HG02763 (cell line): ENCODE measurements around the gene CLVS2.

Source experiments
- ATAC-seq: cut with Tn5 transposase; IDR thresholded peaks from one replicate; pipeline ENCODE4 v1.9.1; 2021; ENCODE audit warnings: mild to moderate bottlenecking, moderate library complexity; ENCODE audit not compliant: unreplicated experiment

Gene CLVS2

GRCh38 chr6:123022975-123023374 lies 26.9 kb downstream of the CLVS2 start:
- ATAC-seq = no peak

DNA sequence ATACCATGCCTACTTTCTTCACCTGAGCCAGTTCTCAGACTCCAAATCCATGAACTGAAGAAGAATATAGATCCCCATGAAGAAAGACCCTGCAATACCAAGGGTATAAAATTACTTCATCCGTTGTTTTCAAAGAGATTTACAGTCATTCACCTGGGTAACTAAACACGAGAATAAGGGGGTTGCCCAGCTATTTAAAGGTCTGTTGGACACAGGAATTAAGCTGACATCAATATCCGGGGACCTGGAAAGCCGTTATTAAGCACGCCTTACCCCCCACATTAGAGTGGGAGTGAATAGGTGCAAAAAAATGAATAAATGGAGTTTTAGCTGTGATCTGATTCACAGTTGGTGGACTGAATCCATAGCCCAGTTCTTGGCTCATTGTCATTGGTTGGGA lies 28.9 kb downstream of the CLVS2 start:
- no peak for ATAC-seq

DNA sequence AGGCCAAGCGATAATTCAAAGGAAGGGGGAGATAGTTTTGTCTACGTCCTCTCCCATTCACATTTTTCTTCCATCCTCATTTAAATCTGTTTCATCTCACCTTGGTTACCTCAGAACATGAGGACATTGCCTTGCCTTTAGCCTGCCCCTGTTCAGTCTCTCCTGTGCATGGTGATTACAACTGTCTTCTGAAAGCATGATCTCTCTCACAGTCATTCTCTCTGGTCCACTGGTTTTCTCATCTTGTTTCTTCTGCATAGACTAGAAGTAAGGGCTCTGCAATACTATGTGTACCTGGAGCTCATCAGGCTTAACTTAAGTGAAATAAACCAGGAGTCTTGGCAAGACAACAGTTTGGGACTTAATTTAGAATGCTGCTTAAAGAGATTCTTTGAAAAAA lies 31.4 kb downstream of the CLVS2 start:
- no peak for ATAC-seq

GRCh38 chr6:123028263-123028662 lies 32.2 kb downstream of the CLVS2 start:
- no peak for ATAC-seq

GRCh38 chr6:123030282-123030681 lies 34.2 kb downstream of the CLVS2 start:
- no peak for ATAC-seq

GRCh38 chr6:123036648-123037047 lies 40.6 kb downstream of the CLVS2 start:
- ATAC-seq = no peak

DNA sequence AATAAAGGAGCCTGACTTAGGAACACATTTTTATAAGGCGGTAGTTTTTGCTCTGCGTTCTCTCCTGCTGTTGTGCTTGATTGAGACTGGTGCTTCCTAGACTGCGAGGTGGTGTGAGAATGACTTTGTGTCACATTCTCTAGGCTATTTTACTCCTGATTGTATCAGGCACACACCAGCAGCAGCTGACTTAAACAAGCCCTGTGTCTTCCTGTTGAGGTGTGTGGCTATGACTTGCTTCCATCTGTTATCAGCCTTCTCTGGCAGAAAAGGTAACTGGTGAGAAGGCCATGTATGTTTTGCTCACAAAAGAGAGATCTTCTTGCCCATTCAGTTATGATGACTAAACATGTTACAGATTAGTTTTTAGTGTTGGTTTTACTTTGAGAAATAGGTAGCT lies 43.4 kb downstream of the CLVS2 start:
- ATAC-seq = no peak

DNA sequence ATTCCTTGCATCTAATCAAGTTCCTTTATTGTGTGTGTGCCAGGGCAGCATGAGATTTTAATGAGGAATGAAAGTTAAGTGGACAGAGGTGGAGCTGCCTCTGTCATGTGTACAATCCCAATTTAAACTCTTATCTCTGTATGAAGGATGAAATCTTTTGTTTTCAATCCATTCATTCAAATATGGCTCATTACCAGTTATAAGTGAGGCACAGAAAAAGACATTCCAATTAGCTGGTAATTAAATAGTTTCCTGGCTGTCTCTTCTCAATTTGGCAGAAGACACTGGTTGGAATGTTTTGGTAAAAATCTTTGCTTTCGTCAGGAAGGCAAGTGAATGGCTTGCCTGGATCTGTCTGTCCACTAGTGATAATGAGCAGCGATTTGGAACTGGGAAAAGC lies 46.4 kb downstream of the CLVS2 start:
- ATAC-seq = no peak

DNA sequence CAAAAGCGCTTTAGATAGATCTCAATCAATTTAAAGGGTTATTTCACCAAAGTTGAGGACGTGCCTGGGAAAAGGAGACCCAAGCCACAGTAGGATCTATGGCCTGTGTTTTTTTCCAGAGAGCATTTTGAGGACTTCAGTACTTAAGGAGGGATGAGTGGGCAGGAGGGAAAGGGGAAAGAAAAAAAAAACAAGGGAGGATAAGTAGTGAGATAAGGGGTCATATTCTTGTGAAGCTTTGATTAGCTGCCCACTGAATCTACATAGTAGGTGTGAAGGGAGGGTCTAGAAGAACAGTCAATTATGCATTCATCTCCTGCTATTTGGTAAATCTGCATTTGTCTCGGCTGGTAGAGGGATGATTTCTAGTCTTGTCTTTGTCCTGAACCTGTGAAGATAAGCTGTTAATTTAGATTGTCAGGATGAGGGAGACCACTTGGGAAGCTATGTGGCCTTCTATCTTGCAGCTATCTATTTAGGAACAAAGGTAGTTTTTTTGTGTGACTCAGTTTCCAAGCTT lies 48.4 kb downstream of the CLVS2 start:
- no peak for ATAC-seq

GRCh38 chr6:123053602-123054225 lies 57.7 kb downstream of the CLVS2 start:
- ATAC-seq = no peak

DNA sequence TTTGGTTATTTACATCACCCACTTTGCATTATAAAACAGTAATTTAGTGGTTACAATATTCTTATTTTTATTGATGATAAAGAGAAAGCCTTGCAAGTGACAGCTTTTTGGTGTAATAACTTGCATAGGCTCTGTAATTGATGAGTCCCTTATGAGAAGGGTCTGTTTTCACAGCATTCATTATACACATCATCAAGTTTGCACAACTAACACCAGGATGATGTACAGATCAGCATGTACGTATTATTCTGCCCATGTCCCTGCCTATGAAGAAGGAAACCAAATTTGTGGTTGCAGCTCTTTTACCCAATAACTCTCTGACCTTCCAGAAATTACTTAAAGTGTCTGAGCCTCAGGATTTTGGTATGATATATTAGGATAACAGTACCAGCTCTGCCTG lies 59.2 kb downstream of the CLVS2 start:
- ATAC-seq = no peak

DNA sequence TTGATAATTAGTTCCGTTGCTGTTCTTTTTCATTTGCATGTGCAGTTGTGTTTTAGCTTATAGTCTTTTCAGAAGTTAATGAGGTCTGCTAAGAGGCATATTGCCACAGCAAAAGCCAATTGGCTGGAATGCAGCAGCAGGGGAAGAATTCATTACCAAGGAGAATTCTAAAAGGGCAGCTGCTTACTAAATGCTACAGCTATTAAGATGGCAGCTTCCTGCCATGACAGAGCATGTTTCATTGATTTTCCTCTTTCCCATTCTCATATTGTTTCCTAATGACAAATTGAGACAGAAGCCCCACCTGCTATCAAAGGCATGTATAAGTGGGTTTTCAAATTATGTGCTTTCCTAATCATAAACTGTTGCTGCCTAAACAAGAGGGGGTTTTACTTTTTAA lies 66.6 kb downstream of the CLVS2 start:
- ATAC-seq = no peak

- no peak for ATAC-seq
Observed at GRCh38 chr6:123064038-123064437, 68.0 kb downstream of the CLVS2 start.

DNA sequence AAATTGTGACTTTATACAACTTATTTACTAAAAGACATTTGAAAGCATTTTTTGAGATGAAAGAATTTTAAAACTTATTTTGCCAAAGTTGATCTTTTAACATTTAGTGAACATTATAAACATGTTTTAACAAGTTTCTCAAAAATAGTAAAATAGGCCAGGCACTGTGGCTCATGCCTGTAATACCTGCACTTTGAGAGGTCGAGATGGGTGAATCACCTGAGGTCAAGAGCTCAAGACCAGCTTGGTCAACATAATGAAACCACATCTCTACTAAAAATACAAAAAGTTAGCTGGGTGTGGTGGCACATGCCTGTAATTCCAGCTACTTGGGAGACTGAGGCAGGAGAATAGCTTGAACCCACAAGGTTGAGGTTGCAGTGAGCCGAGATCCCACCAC lies 78.6 kb downstream of the CLVS2 start:
- ATAC-seq = no peak

- no peak for ATAC-seq
Observed at GRCh38 chr6:123085403-123085802, 89.4 kb downstream of the CLVS2 start.

DNA sequence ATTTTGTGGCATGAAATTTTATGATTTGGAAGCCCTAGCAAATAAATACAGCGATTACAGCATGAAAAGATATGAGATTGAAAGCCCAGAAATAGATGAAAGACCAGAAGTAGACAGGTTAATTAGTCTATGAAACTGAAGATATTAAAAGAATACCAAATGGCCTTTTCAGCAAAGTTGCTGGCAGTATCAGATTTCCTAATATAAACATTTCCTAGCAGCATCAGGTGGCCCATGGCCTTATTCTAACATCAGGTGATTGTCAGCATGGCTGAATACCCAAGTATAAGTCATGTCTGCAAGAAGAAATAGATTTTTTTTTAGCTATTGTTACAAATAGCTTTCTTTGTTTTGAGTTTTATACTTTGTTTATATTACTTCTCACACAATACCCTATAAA lies 93.2 kb downstream of the CLVS2 start:
- ATAC-seq = no peak

- no peak for ATAC-seq
Observed at GRCh38 chr6:123091091-123091895, 95.3 kb downstream of the CLVS2 start.

- ATAC-seq = no peak
Observed at GRCh38 chr6:123091896-123092271, 95.8 kb downstream of the CLVS2 start.

DNA sequence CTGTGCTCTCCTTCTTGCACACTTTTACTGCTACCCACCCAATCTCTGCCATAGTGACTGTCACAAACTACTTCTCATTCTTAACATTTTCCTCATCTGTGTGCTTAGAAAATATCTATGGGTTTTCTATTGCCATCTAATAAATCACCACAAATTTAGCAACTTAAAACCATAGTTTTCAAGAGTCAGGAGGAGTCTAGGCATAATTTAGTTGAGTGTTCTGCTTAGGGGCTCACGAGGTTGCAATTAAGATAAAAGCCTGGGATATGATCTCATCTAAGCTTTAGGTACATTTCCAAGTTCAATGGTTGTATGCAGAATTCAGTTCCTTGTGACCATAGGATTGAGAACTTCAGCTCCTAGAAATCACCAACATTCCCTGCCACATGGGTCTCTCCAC lies 98.8 kb downstream of the CLVS2 start:
- no peak for ATAC-seq

GRCh38 chr6:123105561-123105960 lies 109.5 kb downstream of the CLVS2 start:
- no peak for ATAC-seq

DNA sequence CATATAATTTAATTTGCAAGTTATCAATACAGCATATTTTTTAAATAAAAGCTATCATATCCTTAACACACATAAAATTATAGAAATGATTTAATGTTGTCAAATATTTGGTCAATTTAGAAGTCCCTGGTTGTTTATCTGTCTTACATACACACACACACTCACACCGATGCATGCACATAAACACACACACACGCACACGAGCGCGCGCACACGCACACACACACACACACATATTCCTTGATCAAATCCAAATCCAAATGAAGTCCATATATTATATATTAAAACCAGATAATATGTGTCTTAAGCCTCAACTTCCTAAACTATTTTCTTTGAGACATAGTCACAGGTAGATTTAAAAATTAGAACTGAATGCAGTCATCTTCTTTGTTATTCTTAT lies 120.3 kb downstream of the CLVS2 start:
- no peak for ATAC-seq

DNA sequence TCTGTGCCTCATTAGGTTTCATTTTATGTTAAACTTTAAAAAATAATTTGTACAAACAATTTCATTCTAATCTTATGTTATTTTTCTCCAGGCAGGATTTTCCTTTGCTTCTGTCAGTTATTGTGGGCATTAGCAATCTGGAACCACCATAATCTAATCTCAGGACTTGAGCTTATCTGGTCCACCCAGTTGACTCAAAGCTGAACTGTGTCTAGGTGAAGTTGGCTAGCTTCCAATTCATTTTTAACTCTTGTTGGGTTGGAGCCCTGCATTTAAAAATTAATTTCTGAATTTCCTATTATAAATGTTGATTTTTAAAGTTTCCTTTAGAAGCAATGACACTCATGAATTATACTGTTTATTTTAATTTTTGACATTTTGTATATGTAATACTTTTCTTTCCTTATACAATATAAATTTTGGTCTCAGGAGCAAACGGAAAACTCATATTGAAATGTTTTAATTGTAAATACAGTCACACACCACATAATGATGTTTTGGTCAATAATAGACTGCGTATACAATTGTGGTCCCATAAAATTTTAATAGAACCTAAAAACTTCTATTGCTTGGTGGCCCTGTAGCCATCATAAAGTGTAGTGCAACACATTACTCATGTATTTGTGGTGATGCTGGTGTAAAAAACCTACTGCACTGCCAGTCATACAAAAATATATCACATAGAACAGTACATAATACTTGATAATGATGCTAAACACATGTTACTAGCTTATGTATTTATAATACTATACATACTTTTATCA lies 121.3 kb downstream of the CLVS2 start:
- ATAC-seq = no peak
